ENCODE results near the gene APBB2.

Gene APBB2

DNA sequence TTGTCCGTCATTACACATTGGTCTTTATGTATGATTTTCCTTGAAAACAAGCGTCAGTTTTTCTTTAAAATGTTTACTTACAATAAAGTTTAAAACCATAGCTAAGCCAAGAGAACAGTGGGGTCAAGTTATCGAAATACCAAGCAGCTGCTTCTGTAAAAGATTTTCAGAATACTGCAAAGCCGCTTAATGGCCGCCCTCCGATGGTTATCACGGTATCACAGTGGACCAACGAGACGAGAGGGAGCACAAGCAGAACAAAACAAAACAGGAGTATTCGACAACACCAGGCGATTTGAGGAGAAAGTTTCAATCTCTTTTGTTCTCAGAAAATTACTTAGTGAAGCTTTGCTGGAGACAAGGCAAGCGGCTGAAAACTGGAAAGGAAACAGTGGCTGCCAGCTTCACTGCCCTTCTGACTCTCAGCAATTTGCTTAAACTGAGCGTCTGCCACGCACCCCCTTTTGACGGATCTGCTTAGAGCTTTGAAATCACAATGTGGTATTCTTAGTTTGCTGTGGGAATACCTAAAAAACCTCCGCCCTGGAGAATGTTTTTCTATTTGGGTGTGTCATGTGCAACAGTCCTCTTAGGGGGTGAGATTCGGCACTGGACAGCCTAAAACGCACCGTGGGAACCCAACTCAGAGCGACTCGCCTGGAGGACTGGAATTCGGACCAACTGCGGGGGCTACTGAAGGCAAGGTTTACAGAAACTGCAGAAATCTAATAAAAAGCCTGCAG, 264.8 kb downstream of the APBB2 start:
- no peak for DNase-seq (ENCODE audit: extremely low read depth, low read depth)
- H3K4me3 ChIP-seq (replicated peaks; ENCODE audit: low read depth, low read length) = no peak overlapping the region

DNA sequence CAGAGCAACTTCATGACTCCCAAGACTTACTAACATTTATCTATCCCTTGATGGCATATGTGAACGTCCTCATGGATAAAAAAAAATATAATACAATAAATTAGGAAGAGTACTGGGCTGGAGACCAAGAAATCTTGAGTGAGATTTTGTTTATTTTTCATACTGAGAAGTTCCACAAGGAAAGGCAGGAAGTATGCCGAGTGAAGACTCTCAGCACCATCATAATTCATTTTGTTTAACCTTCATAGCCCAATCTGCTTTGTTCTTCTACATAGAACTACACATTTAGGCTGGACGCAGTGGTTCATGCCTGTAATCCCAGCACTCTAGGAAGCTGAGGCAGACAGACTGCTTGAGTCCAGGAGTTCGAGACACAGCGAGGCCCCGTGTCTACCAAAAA, 266.3 kb downstream of the APBB2 start:
- no peak overlapping the region for H3K4me3 ChIP-seq (replicated peaks; ENCODE audit: low read depth, low read length)
- DNase-seq (ENCODE audit: extremely low read depth, low read depth) = no peak

More for the DNA sequence above, 264.8 kb downstream of the APBB2 start:
- no peak for TF ChIP-seq CTCF (IDR thresholded peaks at IDR 0.05; ENCODE audit: low read depth, low read length, missing control alignments)

DNA sequence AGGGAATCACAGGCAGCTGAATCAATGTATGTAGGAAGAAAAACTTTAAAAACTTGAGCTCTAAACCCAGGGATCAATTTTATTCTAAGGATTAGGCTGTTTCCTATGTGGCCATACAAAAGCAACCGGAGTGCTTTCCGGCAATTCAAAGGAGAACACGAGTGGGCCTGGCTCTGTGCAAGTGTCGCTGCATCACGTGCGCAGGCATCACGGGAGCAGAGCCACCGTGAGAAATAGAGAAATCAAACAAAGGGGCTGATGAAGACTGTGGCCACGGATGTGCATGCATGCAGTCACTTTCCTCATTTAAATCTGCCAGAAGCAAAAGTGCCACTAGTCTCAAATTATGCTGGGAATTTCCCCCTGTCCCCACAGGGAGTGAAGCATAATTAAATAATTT, 267.7 kb downstream of the APBB2 start:
- no peak for TF ChIP-seq CTCF (IDR thresholded peaks at IDR 0.05; ENCODE audit: low read depth, low read length, missing control alignments)
- DNase-seq (ENCODE audit: extremely low read depth, low read depth) = no peak
- H3K4me3 ChIP-seq (replicated peaks; ENCODE audit: low read depth, low read length) = no peak overlapping the region

More for the DNA sequence above, 266.3 kb downstream of the APBB2 start:
- no peak for TF ChIP-seq CTCF (IDR thresholded peaks at IDR 0.05; ENCODE audit: low read depth, low read length, missing control alignments)

- TF ChIP-seq CTCF (IDR thresholded peaks at IDR 0.05; ENCODE audit: low read depth, low read length, missing control alignments) = no peak
- no peak overlapping the region for H3K4me3 ChIP-seq (replicated peaks; ENCODE audit: low read depth, low read length)
- DNase-seq (ENCODE audit: extremely low read depth, low read depth) = no peak
Observed at GRCh38 chr4:40940756-40941155, 273.6 kb downstream of the APBB2 start.

DNA sequence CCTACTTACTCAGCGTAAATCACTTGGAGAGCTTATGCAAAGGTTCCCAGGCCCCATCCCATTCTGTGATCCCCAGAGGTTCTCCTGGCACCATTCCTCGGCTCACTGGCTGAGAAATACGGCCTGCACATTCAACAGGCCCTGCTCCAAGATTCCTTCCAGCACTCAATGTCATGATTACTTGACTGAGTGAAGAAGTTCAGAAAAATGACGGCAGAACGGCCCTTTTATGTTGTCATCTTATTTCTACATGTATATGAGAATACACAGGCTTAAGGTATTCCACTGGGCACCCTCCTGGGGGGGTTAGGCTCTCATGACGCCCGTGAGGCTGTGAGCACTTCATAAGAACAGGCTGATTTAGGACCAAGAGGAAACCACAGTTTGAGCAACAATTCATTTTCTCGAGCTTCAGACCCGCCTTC, 274.0 kb downstream of the APBB2 start:
- no peak for TF ChIP-seq CTCF (IDR thresholded peaks at IDR 0.05; ENCODE audit: low read depth, low read length, missing control alignments)
- H3K4me3 ChIP-seq (replicated peaks; ENCODE audit: low read depth, low read length) = no peak overlapping the region
- no peak for DNase-seq (ENCODE audit: extremely low read depth, low read depth)

DNA sequence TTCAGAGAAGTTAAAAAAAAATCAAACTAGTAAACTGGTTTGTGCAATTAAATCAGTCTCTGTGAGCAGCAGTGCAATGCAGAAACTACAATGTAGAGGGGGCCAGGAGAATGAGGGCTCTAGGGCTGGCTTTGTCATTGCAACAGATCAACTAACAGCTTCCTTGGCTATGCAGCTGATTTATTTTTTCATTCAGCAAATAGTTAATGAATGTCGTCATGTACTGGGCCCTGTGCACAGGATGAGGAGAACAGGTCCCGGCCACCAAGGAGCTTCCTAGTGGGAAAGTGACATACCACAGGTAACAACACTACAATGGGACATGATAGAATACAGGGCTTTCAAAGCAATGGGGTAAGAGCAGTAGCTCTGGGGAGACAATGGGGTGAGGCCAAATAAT, 274.5 kb downstream of the APBB2 start:
- no peak for DNase-seq (ENCODE audit: extremely low read depth, low read depth)
- no peak for TF ChIP-seq CTCF (IDR thresholded peaks at IDR 0.05; ENCODE audit: low read depth, low read length, missing control alignments)
- H3K4me3 ChIP-seq (replicated peaks; ENCODE audit: low read depth, low read length) = no peak overlapping the region

DNA sequence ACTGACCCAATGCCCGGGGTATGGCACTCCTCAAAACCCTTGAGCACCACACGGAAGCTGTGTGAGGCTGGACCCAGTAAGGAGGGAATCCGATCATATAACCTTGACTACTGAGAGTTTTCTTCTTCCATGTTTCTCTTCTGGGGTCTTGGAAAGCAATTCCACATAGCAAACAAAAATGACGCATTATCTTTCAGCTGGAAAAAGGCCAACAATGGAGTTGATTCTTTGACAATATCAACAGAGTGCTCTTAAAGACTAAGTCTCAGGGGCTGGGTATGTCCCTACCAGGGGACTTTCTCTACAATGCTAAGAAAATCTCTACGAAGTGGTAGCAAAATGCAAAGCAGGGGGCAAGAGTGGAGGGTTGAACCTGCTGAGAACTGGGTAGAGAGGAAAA, 276.0 kb downstream of the APBB2 start:
- no peak for TF ChIP-seq CTCF (IDR thresholded peaks at IDR 0.05; ENCODE audit: low read depth, low read length, missing control alignments)
- no peak for DNase-seq (ENCODE audit: extremely low read depth, low read depth)
- no peak overlapping the region for H3K4me3 ChIP-seq (replicated peaks; ENCODE audit: low read depth, low read length)
